DND-41 (cell line): ENCODE results near the gene YWHAG.

Source experiments
- ATAC-seq: fragments of 200-7000 bp; cut with Tn5 transposase; 3 replicates; pipeline ENCODE4 v1.9.1; 2021; ENCODE audit warnings: low read depth; ENCODE audit not compliant: insufficient read depth
- DNase-seq: peaks from one replicate; pipeline ENCODE4 v3.0.0-alpha.2; 2020
- H2AFZ ChIP-seq: 2 replicates; pipeline ENCODE4 v1.6.0; 2012; ENCODE audit warnings: low read depth, low read length
- H3K27ac ChIP-seq: 2 replicates; pipeline ENCODE4 v1.5.1; 2012; ENCODE audit warnings: low read length, inconsistent platforms
- H3K27me3 ChIP-seq: fragments of 200-600 bp; sonication (generic); 2 replicates; pipeline ENCODE4 v1.6.0; 2012; ENCODE audit warnings: low read length, mild to moderate bottlenecking, inconsistent platforms; ENCODE audit not compliant: insufficient read depth, poor library complexity
- H3K36me3 ChIP-seq: 2 replicates; pipeline ENCODE4 v1.5.1; 2012; ENCODE audit warnings: low read length, inconsistent platforms; ENCODE audit not compliant: insufficient read depth
- H3K4me1 ChIP-seq: 2 replicates; pipeline ENCODE4 v1.5.1; 2012; ENCODE audit warnings: mild to moderate bottlenecking, low read length; ENCODE audit not compliant: insufficient read depth
- H3K4me2 ChIP-seq: 2 replicates; pipeline ENCODE4 v1.6.0; 2012; ENCODE audit warnings: mild to moderate bottlenecking, moderate library complexity, low read length, inconsistent platforms; ENCODE audit not compliant: insufficient read depth
- H3K4me3 ChIP-seq, 2 experiments: fragments of 200-600 bp in 1 of 2; shearing (Covaris generic) in 1 of 2; 2 replicates each; pipeline ENCODE4 v1.5.1; 2012 to 2016; ENCODE audit warnings: inconsistent platforms in 2 of 2, low read length in 2 of 2, mild to moderate bottlenecking in 2 of 2, low read depth in 1 of 2, moderate library complexity in 1 of 2
- H3K79me2 ChIP-seq: 2 replicates; pipeline ENCODE4 v1.6.0; 2012; ENCODE audit warnings: low read length, inconsistent platforms; ENCODE audit not compliant: insufficient read depth
- H3K9ac ChIP-seq: 2 replicates; pipeline ENCODE4 v1.6.0; 2012; ENCODE audit warnings: low read depth, mild to moderate bottlenecking, inconsistent platforms, low read length, moderate library complexity
- H3K9me3 ChIP-seq: 2 replicates; pipeline ENCODE4 v1.5.1; 2012; ENCODE audit warnings: low read length, moderate library complexity, mild to moderate bottlenecking, inconsistent platforms; ENCODE audit not compliant: insufficient read depth, severe bottlenecking
- H4K20me1 ChIP-seq: 2 replicates; pipeline ENCODE4 v1.6.0; 2012; ENCODE audit warnings: low read length; ENCODE audit not compliant: insufficient read depth
- CTCF ChIP-seq: IDR thresholded peaks from 2 replicates; pipeline ENCODE4 v1.5.1; 2012; ENCODE audit warnings: borderline replicate concordance, low read length, moderate library complexity, mild to moderate bottlenecking; ENCODE audit not compliant: poor library complexity, severe bottlenecking; ENCODE audit errors: extremely low read depth
- EZH2 ChIP-seq: IDR thresholded peaks from 3 replicates; pipeline ENCODE4 v1.6.1; 2012; ENCODE audit warnings: borderline replicate concordance, low read depth, mild to moderate bottlenecking, moderate library complexity, low read length, inconsistent platforms; ENCODE audit not compliant: severe bottlenecking

YWHAG gene

GRCh38 chr7:76330261-76330660 is 28.5 kb downstream of the YWHAG start:
- Histone ChIP-seq H4K20me1 (peaks cover 82% of the 10 kb centered on the region), H3K79me2 (peaks cover 91% of the 10 kb centered on the region)

GRCh38 chr7:76329479-76329878 is 29.3 kb downstream of the YWHAG start:
- no peak overlapping the region for H3K4me2 ChIP-seq
- no peak overlapping the region for H3K27ac ChIP-seq
- no peak overlapping the region for H3K4me3 ChIP-seq
- no peak for ATAC-seq
- no peaks in the 10 kb centered on the region for H3K9me3 ChIP-seq
- H3K4me1 ChIP-seq, result peaks cover 12% of the 10 kb centered on the region
- no peak overlapping the region for H3K9ac ChIP-seq
- no peak for TF ChIP-seq CTCF
- no peak for TF ChIP-seq EZH2
- H3K79me2 ChIP-seq, result peaks cover 89% of the 10 kb centered on the region
- peaks cover 84% of the 10 kb centered on the region for H3K36me3 ChIP-seq
- no peak overlapping the region for H2AFZ ChIP-seq
- peaks cover 80% of the 10 kb centered on the region for H4K20me1 ChIP-seq
- DNase-seq, result no peak
- H3K27me3 ChIP-seq, result no peaks in the 10 kb centered on the region

More at GRCh38 chr7:76330261-76330660, 28.5 kb downstream of the YWHAG start:
- no peaks in the 10 kb centered on the region for H3K27me3 ChIP-seq
- no peak overlapping the region for H3K4me3 ChIP-seq
- no peak overlapping the region for H2AFZ ChIP-seq
- DNase-seq, result no peak
- no peaks in the 10 kb centered on the region for H3K9me3 ChIP-seq
- no peak overlapping the region for H3K27ac ChIP-seq
- H3K9ac ChIP-seq, result no peak overlapping the region
- H3K4me1 ChIP-seq, result peaks cover 12% of the 10 kb centered on the region
- H3K4me2 ChIP-seq, result no peak overlapping the region
- no peak for ATAC-seq
- H3K36me3 ChIP-seq, result peaks cover 78% of the 10 kb centered on the region
- TF ChIP-seq CTCF (no peak), EZH2 (no peak)

GRCh38 chr7:76328389-76328788 is 30.4 kb downstream of the YWHAG start:
- H3K36me3 ChIP-seq, result peaks cover 79% of the 10 kb centered on the region
- peaks cover 12% of the 10 kb centered on the region for H3K4me1 ChIP-seq
- H4K20me1 ChIP-seq, result peaks cover 71% of the 10 kb centered on the region
- no peak for TF ChIP-seq CTCF
- no peak for TF ChIP-seq EZH2
- no peaks in the 10 kb centered on the region for H3K27me3 ChIP-seq
- no peak overlapping the region for H2AFZ ChIP-seq
- no peaks in the 10 kb centered on the region for H3K9me3 ChIP-seq
- DNase-seq, result no peak
- H3K4me3 ChIP-seq, result no peak overlapping the region
- H3K9ac ChIP-seq, result no peak overlapping the region
- H3K79me2 ChIP-seq, result peaks cover 79% of the 10 kb centered on the region
- no peak overlapping the region for H3K27ac ChIP-seq
- no peak for ATAC-seq
- no peak overlapping the region for H3K4me2 ChIP-seq

- Histone ChIP-seq H3K4me2 (no peak overlapping the region), H4K20me1 (peaks cover 67% of the 10 kb centered on the region), H3K4me1 (peaks cover 12% of the 10 kb centered on the region), H3K9me3 (no peaks in the 10 kb centered on the region), H3K36me3 (peaks cover 76% of the 10 kb centered on the region), H3K27me3 (no peaks in the 10 kb centered on the region), H3K9ac (no peak overlapping the region), H3K27ac (no peak overlapping the region), H3K4me3 (no peak overlapping the region), H2AFZ (no peak overlapping the region), H3K79me2 (peaks cover 71% of the 10 kb centered on the region)
- DNase-seq (peak; percentile 37), ATAC-seq (peak; percentile 84)
- TF ChIP-seq EZH2 (no peak), CTCF (no peak)
Observed at GRCh38 chr7:76327610-76328009, 31.2 kb downstream of the YWHAG start.
